DND-41 (cell line): ENCODE data around the gene SNX10.

ENCODE experiments used
- CTCF ChIP-seq: IDR thresholded peaks from 2 replicates; pipeline ENCODE4 v1.5.1; 2012; ENCODE audit warnings: borderline replicate concordance, low read length, moderate library complexity, mild to moderate bottlenecking; ENCODE audit not compliant: poor library complexity, severe bottlenecking; ENCODE audit errors: extremely low read depth
- EZH2 ChIP-seq: IDR thresholded peaks from 3 replicates; pipeline ENCODE4 v1.6.1; 2012; ENCODE audit warnings: borderline replicate concordance, low read depth, mild to moderate bottlenecking, moderate library complexity, low read length, inconsistent platforms; ENCODE audit not compliant: severe bottlenecking

DNA sequence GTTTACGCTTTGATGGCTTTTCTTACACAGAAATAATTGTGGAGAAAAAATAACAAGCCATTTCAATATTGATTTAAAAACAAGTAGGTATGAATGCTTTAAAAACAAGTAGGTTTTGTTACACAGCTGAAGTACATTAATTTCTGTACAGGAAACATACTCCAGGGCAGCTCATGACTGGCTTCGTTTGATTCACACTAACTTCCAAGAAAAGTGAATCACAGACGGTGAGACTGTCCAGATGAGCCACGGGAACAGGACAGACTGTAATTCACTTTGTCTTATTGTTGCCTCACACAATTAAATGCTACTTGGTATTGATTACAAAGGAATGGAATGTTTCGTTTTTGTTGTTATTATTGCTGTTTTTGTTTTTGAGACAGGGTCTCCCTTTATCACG, 26.6 kb upstream of the SNX10 start:
- TF ChIP-seq CTCF: no peak
- TF ChIP-seq EZH2: no peak
